CD8-positive, alpha-beta memory T cell (primary cell): ENCODE measurements around the gene ZNF169. TPM values are rescaled to one million over a fixed set of nuclear protein-coding genes. Genes with fewer than 3 reads are reported as not detected.
"Not testable (repeated sequence)": the region's sequence is repeated elsewhere in the genome, so short reads cannot be mapped to it uniquely, and the experiment has no call there.

ENCODE experiments used
- CTCF ChIA-PET: fragments of 350-600 bp; sonication (Branson Sonifier 250); formaldehyde crosslinking; loops from one replicate; lab custom pipeline; 2021; ENCODE audit warnings: antibody characterized with exemption; lab: Charles Lee
- POLR2A ChIA-PET: fragments of 350-600 bp; sonication (Branson Sonifier 250); formaldehyde crosslinking; loops from one replicate; lab custom pipeline; 2021; ENCODE audit warnings: antibody characterized with exemption; lab: Charles Lee
- DNase-seq, 5 donors: peaks; one replicate each; pipeline versions ENCODE4 v3.0.0 to v3.0.0-alpha.2; 2020 to 2022; ENCODE audit warnings: mixed read lengths in 1 of 5
- H3K27ac ChIP-seq: one replicate; pipeline ENCODE4 v1.7.0; 2013; ENCODE audit warnings: low read depth, mild to moderate bottlenecking, low read length, moderate library complexity
- H3K27me3 ChIP-seq: 2 replicates; pipeline ENCODE4 v1.7.0; 2013; ENCODE audit warnings: low read length, mild to moderate bottlenecking; ENCODE audit not compliant: insufficient read depth, poor library complexity, severe bottlenecking
- H3K36me3 ChIP-seq: 2 replicates; pipeline ENCODE4 v1.7.0; 2013; ENCODE audit warnings: mild to moderate bottlenecking, low read length, moderate library complexity; ENCODE audit not compliant: insufficient read depth
- H3K4me1 ChIP-seq: 2 replicates; pipeline ENCODE4 v1.7.0; 2013; ENCODE audit warnings: mild to moderate bottlenecking, low read length, moderate library complexity; ENCODE audit not compliant: insufficient read depth
- H3K4me3 ChIP-seq: 2 replicates; pipeline ENCODE4 v1.7.0; 2013; ENCODE audit warnings: mild to moderate bottlenecking, low read length
- H3K9me3 ChIP-seq: 2 replicates; pipeline ENCODE4 v1.7.0; 2013; ENCODE audit warnings: mild to moderate bottlenecking, low read length
- H3K27ac Mint-ChIP-seq, 8 donors: one replicate each; pipeline ENCODE4 v1.8.0; 2020 to 2021; ENCODE audit warnings: mixed read lengths in 8 of 8, mild to moderate bottlenecking in 6 of 8, inconsistent platforms in 3 of 8, moderate library complexity in 3 of 8
- H3K27me3 Mint-ChIP-seq, 2 donors: one replicate each; pipeline ENCODE4 v1.8.0; 2020 to 2021; ENCODE audit warnings: mixed read lengths in 2 of 2, mild to moderate bottlenecking in 1 of 2, moderate library complexity in 1 of 2
- H3K36me3 Mint-ChIP-seq, 3 donors: one replicate each; pipeline ENCODE4 v1.8.0; 2020 to 2021; ENCODE audit warnings: mixed read lengths in 3 of 3, inconsistent platforms in 1 of 3, mild to moderate bottlenecking in 1 of 3
- H3K4me1 Mint-ChIP-seq, 3 donors: one replicate each; pipeline ENCODE4 v1.8.0; 2020 to 2021; ENCODE audit warnings: mixed read lengths in 3 of 3, inconsistent platforms in 1 of 3, mild to moderate bottlenecking in 1 of 3
- H3K4me3 Mint-ChIP-seq, 7 donors: one replicate each; pipeline ENCODE4 v1.8.0; 2020 to 2021; ENCODE audit warnings: mixed read lengths in 7 of 7, mild to moderate bottlenecking in 6 of 7, moderate library complexity in 4 of 7, inconsistent platforms in 2 of 7
- H3K9me3 Mint-ChIP-seq, 5 donors: one replicate each; pipeline ENCODE4 v1.8.0; 2020 to 2022; ENCODE audit warnings: mixed read lengths in 5 of 5, mild to moderate bottlenecking in 3 of 5, moderate library complexity in 2 of 5, inconsistent platforms in 1 of 5
- polyA plus RNA-seq: library from polyadenylated mRNA; unstranded; fragments of 300-500 nt; fragmentation: Illumina TruSeq; gene quantifications from one replicate; pipeline ENCODE4 v1.2.3, GENCODE V29; 2021
- total RNA-seq, 2 experiments: library from RNA; stranded (reverse); gene quantifications; one replicate each; pipeline ENCODE4 v1.2.3, GENCODE V29; 2021

ZNF169 gene
- total and polyA plus RNA-seq, 3 experiments from 2014 or later: 3.8 to 6.3 (median 5.3) TPM

DNA sequence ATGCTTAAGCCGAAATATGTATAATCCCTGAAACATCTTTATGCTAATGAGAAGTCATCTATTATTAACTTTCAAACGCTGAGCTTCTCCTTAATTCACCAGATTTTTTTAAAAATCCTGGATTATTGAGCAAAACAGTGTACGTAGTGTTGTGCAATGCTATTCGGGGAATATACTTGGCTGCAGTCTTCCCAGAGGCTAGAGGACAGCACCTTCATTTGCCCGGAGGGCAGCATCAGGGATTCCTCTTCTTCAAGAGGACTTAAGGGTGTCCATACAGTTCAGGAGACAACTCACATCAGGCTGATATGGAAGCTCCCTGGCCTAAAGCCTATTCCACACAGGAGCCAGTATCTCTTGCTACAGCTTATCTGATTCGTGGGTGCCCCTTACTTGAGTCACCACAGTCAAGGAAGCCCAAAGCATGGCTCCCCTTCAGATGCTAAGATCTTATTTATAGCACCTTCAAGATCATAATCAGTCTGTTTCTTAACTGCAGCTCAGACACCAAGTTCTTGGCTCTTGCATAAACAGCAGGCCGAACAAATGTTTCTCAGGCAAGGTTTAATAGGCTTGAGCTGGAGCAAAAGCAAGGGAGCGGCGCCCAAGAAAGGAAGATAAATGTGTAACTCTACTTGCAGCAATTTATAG, 40.0 kb downstream of the ZNF169 start:
- no peaks in the 10 kb centered on the region for H3K27me3 Mint-ChIP-seq
- H3K27me3 ChIP-seq: no peaks in the 10 kb centered on the region
- H3K36me3 Mint-ChIP-seq: peaks cover 13 to 51% (median 19%) of the 10 kb centered on the region in 3 donors
- H3K27ac ChIP-seq: no peak overlapping the region
- no peaks in the 10 kb centered on the region for H3K4me1 Mint-ChIP-seq
- ChIA-PET POLR2A (no interaction called here), CTCF (no interaction called here)
- H3K27ac Mint-ChIP-seq: no peak overlapping the region
- no peaks in the 10 kb centered on the region for H3K9me3 ChIP-seq
- no peaks in the 10 kb centered on the region for H3K4me1 ChIP-seq
- no peak overlapping the region for H3K4me3 ChIP-seq
- peaks cover 4% of the 10 kb centered on the region for H3K36me3 ChIP-seq
- no peaks in the 10 kb centered on the region for H3K9me3 Mint-ChIP-seq
- no peak for DNase-seq
- H3K4me3 Mint-ChIP-seq: no peak overlapping the region

DNA sequence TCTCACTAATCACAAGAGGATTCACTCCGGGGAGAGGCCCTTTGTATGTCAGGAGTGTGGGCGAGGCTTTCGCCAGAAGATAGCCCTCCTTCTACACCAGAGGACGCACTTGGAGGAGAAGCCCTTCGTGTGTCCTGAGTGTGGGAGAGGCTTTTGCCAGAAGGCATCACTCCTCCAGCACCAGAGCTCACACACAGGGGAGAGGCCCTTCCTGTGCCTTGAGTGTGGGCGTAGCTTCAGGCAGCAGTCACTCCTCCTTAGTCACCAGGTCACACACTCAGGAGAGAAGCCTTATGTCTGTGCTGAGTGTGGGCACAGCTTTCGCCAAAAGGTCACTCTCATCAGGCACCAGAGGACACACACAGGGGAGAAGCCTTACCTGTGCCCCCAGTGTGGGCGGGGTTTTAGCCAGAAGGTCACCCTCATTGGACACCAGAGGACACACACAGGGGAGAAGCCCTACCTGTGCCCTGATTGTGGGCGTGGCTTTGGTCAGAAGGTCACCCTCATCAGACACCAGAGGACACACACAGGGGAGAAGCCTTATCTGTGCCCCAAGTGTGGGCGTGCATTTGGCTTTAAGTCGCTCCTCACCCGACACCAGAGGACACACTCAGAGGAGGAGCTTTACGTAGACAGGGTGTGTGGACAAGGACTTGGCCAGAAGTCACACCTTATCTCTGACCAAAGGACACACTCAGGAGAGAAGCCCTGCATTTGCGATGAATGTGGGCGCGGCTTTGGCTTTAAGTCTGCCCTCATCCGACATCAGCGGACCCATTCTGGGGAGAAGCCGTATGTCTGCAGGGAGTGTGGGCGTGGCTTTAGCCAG, 41.6 kb downstream of the ZNF169 start:
- no peaks in the 10 kb centered on the region for H3K9me3 ChIP-seq
- Mint-ChIP-seq H3K27me3 (no peaks in the 10 kb centered on the region), H3K4me1 (no peaks in the 10 kb centered on the region), H3K4me3 (no peak overlapping the region), H3K27ac (no peak overlapping the region), H3K36me3 (peaks cover 13 to 41% (median 17%) of the 10 kb centered on the region in 3 donors), H3K9me3 (no peaks in the 10 kb centered on the region)
- H3K27me3 ChIP-seq: no peaks in the 10 kb centered on the region
- CTCF ChIA-PET: no interaction called here
- POLR2A ChIA-PET: no interaction called here
- no peak for DNase-seq
- no peak overlapping the region for H3K27ac ChIP-seq
- no peak overlapping the region for H3K4me3 ChIP-seq
- peaks cover 4% of the 10 kb centered on the region for H3K36me3 ChIP-seq
- no peaks in the 10 kb centered on the region for H3K4me1 ChIP-seq

DNA sequence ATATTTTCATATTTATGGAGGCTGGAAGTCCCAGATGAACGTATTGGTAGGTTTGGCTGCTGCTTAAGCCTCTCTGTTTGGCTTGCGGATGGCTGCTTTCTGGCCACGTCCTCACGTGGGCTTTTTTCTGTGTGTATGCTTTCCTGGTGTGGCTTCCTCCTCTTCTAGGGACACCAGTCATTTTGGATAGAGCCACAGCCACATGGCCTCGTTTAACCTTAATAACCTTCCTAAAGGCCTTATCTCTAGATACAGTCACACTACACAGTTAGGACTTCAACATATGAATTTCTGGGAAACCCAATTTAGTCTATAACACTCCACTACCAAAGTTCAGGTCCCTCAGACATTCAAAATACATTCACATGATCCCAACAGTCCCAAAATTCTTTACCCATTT, 42.5 kb downstream of the ZNF169 start:
- H3K4me3 Mint-ChIP-seq: no peak overlapping the region
- H3K27ac Mint-ChIP-seq: no peak overlapping the region
- ChIA-PET POLR2A (no interaction called here), CTCF (no interaction called here)
- Histone ChIP-seq H3K9me3 (no peaks in the 10 kb centered on the region), H3K4me3 (no peak overlapping the region), H3K36me3 (no peaks in the 10 kb centered on the region), H3K4me1 (no peaks in the 10 kb centered on the region), H3K27ac (peak overlapping the region; percentile 42), H3K27me3 (no peaks in the 10 kb centered on the region)
- peaks cover 13 to 33% (median 17%) of the 10 kb centered on the region in 3 donors for H3K36me3 Mint-ChIP-seq
- no peaks in the 10 kb centered on the region for H3K9me3 Mint-ChIP-seq
- no peaks in the 10 kb centered on the region for H3K4me1 Mint-ChIP-seq
- DNase-seq: no peak
- H3K27me3 Mint-ChIP-seq: no peaks in the 10 kb centered on the region

DNA sequence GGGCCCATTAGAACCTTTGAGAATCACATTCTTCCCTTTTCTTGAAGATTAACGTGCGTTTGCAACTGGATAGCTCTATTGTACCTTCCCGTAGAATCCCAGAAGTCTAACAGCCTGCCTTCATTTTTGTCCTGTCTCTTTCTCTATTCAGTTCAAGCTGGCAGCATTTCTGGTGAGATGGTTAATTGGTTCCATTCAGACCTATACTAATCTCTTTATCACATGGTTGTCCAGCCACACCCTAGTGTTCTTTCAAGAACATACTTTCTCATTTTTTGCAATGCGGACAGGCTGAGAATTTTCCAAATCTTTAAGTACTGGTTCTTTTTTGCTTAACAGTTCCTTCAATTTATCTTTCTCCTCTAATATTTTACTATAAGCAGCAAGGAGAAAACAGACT, 43.3 kb downstream of the ZNF169 start:
- Histone ChIP-seq H3K9me3 (no peaks in the 10 kb centered on the region), H3K4me3 (no peak overlapping the region), H3K4me1 (no peaks in the 10 kb centered on the region), H3K36me3 (no peaks in the 10 kb centered on the region), H3K27ac (peak overlapping the region; percentile 42), H3K27me3 (no peaks in the 10 kb centered on the region)
- ChIA-PET POLR2A (no interaction called here), CTCF (no interaction called here)
- Mint-ChIP-seq H3K27ac (no peak overlapping the region), H3K4me3 (no peak overlapping the region), H3K27me3 (no peaks in the 10 kb centered on the region), H3K4me1 (no peaks in the 10 kb centered on the region), H3K36me3 (peaks cover 8 to 28% (median 13%) of the 10 kb centered on the region in 3 donors), H3K9me3 (no peaks in the 10 kb centered on the region)
- DNase-seq: no peak

DNA sequence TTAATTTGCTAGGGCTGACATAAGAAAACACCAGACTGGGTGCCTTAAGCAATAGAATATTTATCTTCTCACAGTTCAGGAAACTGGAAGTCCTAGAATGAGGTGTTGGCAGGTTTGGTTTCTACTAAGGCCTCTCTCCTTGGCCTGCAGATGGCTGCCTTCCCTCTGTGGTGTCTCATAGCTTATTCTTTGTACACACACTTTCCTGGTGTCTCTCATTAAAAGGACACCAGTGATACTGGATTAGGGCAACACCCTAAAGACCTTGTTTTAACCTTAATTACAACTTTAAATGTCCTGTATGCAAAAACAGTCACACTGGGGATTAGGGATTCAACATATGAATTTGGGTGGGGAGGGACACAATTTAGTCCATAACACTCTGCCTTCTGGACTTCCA, 44.2 kb downstream of the ZNF169 start:
- Mint-ChIP-seq H3K9me3 (no peaks in the 10 kb centered on the region), H3K4me3 (no peak overlapping the region), H3K36me3 (peaks cover 8 to 28% (median 13%) of the 10 kb centered on the region in 3 donors), H3K27me3 (no peaks in the 10 kb centered on the region), H3K27ac (no peak overlapping the region), H3K4me1 (no peaks in the 10 kb centered on the region)
- Histone ChIP-seq H3K4me1 (no peaks in the 10 kb centered on the region), H3K9me3 (no peaks in the 10 kb centered on the region), H3K27ac (no peak overlapping the region), H3K36me3 (no peaks in the 10 kb centered on the region), H3K4me3 (no peak overlapping the region), H3K27me3 (no peaks in the 10 kb centered on the region)
- DNase-seq: no peak
- CTCF ChIA-PET: no interaction called here
- POLR2A ChIA-PET: no interaction called here

DNA sequence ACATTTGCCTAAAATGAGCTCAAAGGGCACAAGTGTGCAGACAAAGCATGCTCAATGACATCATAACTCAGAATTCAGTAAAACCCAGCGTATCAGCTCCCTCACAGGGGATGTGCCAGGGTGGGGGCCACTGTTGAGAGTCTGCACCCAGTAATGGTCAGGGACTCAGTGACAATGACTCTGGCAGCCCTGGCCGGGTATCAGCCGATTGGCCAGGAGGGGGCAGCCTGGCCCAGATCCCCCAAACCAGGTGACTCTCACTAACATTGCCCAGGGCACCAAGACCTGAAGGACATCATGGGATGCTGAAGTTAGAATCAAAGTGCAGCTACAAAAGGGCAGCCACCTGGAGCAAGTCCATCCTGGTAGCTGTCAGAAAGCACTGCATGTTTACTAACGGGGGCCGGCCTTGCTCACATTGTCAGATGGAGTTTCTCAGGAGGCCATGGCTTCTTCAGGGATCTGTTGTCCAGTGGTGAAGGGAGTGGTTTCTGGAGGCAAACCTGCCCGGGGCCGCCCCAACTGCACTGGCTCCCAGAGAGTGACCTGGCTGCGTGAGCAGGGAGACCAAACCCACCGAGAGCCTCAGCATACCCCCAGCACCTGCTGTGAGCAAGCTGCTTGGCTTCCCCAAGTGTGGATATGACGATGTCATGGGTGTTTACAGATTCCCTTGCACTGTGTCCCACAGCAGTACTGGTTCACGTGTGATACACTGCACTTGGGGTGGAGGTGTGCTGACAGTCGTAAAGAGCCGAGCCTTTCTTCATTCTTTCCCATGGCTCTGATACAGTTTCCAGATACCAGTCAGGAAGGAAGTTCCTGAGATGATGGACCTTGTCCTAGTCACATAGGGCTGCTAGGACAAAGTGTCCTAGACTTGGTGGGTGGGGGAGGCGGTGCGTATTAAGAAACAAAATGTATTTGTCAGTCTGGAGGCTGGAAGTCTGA, 56.2 kb downstream of the ZNF169 start:
- POLR2A ChIA-PET, H3K27me3 Mint-ChIP-seq, H3K9me3 ChIP-seq, H3K27ac ChIP-seq, DNase-seq, H3K4me1 ChIP-seq, H3K36me3 ChIP-seq, H3K4me3 ChIP-seq, H3K27ac Mint-ChIP-seq, H3K36me3 Mint-ChIP-seq, H3K4me3 Mint-ChIP-seq, H3K4me1 Mint-ChIP-seq, H3K9me3 Mint-ChIP-seq, CTCF ChIA-PET, H3K27me3 ChIP-seq: not testable (repeated sequence)

DNA sequence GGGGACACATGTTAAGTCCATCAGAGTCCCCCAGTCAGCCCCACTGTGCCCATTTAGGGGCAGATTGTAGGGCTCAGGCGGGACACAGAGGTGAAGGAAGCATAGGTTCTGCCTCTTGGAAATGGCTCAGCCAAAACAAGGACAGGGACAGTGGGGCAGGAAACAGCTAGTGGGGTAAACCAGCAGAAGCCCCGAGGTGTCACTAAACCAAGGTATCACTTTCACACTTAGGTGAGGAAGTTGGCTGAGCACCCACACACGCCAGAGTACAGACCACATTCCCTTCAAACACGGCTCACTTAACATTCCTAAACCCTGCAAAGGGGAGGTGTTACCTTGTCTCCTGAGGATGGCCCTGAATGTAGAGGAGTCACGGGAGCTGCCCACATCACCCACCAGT, 57.1 kb downstream of the ZNF169 start:
- H3K9me3 ChIP-seq, H3K4me1 ChIP-seq, H3K27ac Mint-ChIP-seq, H3K36me3 Mint-ChIP-seq, H3K4me1 Mint-ChIP-seq, CTCF ChIA-PET, H3K4me3 Mint-ChIP-seq, H3K9me3 Mint-ChIP-seq, H3K27me3 Mint-ChIP-seq, DNase-seq, POLR2A ChIA-PET, H3K36me3 ChIP-seq, H3K27ac ChIP-seq, H3K4me3 ChIP-seq, H3K27me3 ChIP-seq: not testable (repeated sequence)
